Tongue (tissue), 2 donors: ENCODE results near the gene GALNT16. TPM values are rescaled to one million over a fixed set of nuclear protein-coding genes. Genes with fewer than 3 reads are reported as not detected.
A peak's percentile ranks its signal among the peaks of the same experiment; 100 is the strongest.
"Not testable (repeated sequence)": the region's sequence is repeated elsewhere in the genome, so short reads cannot be mapped to it uniquely, and the experiment has no call there.

Experiments used
- DNase-seq: peaks from one replicate; pipeline ENCODE4 v3.0.0-alpha.2; 2015
- total RNA-seq: library from RNA; depleted of rRNA; stranded (reverse); fragments of >200 nt; gene quantifications from one replicate; pipeline ENCODE4 v1.2.3, GENCODE V29; 2014

The GALNT16 gene
- total RNA-seq, 1 donor from 2014 or later: 17.3 TPM

GRCh38 chr14:69285661-69286255 lies 25.8 kb downstream of the GALNT16 start:
- no peak for DNase-seq

GRCh38 chr14:69287098-69288010 lies 27.4 kb downstream of the GALNT16 start:
- peak; percentile 37 for DNase-seq

GRCh38 chr14:69288011-69288771 lies 28.2 kb downstream of the GALNT16 start:
- peak; percentile 27 for DNase-seq

GRCh38 chr14:69288956-69289705 lies 29.2 kb downstream of the GALNT16 start:
- DNase-seq: no peak

DNA sequence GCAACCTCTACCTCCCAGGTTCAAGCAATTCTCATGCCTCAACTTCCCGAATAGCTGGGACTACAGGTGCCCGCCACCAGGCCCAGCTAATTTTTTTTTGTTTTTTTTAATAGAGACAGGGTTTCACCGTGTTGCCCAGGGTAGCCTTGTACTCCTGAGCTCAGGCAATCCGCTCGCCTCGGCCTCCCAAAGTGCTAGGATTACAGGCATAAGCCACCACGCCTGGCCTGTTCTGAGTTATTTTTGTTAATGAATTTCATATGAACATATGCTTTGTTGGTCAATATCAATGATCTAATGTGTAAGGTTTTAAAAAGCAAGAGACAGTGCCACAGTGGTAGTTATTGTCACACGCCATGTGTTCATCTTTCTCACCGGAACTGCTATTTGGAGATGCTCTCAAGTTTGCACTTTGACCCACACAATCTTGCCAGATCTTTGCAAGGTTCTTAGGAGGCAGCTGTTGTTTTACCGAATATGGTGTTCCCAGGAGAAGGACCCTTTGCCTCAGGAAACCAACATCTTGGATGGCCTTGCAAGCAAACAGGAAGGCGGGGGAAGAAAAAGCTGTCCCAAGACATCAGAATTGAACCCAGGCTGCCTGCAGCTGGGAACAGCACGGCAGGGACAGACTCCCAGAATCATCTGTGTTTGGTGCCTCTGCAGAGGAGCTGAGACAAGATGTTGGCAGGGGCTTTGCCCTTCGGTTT lies 30.0 kb downstream of the GALNT16 start:
- DNase-seq: peak; percentile 28

- not testable (repeated sequence) for DNase-seq
Observed at GRCh38 chr14:69290881-69291280, 30.9 kb downstream of the GALNT16 start.

DNA sequence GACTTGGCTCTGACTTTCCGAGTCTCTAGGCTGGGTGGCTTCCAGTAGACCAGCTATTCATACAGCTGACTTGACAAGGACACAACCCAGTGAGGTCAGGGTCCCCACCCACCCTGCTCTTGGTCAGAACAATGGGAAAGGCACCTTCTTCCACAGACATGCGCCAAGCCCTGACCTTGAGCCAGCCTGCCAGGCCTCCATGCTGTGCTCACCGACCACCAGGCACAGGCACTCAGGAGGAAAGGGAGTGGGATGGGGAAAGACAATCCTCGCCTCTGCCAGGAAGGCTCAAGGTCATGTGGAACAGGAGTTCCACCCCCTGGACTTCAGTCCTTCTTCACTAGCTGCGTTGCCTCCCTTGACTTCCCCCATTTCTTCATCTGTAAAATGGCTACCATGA lies 31.4 kb downstream of the GALNT16 start:
- no peak for DNase-seq

- no peak for DNase-seq
Observed at GRCh38 chr14:69291891-69292561, 32.1 kb downstream of the GALNT16 start.

GRCh38 chr14:69298131-69299071 lies 38.4 kb downstream of the GALNT16 start:
- DNase-seq: peak; percentile 12

DNA sequence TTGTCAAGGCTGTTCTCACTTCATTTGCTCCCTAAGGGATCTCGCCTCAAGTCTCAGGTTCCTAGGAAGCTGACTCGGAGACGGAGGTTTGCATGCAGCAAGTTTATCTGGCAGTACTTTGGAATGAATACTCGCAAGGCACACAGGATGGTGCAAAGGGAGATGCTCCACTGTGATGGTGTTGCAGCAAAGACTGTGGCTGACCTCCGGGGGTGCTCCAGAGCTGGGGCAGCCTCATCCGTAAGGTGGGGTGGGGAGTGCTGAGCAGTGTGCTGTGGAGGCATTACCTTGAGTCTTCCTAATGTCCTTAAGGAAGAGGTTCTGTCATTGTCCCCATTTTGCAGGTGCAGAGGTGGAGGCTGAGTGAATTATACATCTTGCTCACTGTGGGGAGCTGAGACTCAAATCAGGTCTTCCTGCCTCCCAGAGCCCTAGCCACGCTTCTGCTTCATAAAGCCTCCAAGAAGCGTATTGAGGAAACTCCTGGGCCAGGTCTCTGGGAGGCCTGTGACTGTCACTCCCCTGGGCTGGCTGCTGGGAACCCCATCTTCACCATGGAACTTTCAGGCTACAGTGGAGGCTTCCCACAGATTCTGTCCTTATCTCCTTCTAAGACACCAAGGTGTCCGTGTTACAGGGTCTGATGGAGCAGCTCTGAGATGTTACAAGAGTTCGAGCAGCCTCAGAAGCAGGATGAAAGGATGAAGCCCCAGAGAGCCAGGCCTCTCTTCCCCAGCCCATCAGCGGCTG lies 39.5 kb downstream of the GALNT16 start:
- DNase-seq: no peak

GRCh38 chr14:69300601-69301221 lies 40.8 kb downstream of the GALNT16 start:
- DNase-seq: no peak

- no peak for DNase-seq
Observed at GRCh38 chr14:69303086-69303485, 43.1 kb downstream of the GALNT16 start.

DNA sequence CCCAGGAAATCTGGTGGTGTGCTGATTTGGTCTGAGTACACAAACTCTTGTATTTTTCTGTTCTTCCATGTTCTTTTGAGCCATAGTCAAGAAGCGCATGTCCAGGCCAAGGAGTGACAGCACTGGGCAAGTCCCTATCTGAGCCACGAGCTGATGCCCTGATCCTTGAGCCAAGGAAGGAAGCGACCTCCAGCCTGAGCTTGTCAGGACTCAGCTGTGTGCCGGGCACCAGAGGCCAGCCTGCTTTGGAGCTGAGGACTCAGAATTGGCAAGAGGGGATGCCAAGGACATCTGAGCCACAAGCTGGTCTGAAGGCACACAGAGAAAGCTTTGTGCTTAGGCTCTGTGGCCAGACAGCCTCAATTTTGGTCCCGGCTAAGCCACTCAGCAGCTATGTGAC lies 52.6 kb downstream of the GALNT16 start:
- no peak for DNase-seq

DNA sequence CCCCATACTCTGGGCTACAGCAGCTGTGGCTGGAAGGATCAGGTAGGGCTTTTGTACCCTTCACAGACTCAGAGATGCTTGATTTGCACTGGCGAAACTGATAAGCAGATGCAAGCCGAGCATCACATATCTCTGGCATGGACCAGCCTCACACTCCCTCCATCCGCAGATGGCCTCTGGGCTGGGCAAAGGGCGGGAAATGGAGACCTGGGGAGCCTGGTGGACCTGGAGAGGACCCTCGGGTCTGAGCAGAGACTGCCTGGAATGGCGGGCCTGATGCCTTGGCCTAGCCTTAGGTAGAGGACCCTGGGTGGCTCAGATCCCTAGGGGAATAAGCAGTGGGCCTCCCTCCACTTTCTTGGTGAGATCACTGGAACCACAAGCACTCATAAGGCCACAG lies 53.2 kb downstream of the GALNT16 start:
- DNase-seq: no peak

DNA sequence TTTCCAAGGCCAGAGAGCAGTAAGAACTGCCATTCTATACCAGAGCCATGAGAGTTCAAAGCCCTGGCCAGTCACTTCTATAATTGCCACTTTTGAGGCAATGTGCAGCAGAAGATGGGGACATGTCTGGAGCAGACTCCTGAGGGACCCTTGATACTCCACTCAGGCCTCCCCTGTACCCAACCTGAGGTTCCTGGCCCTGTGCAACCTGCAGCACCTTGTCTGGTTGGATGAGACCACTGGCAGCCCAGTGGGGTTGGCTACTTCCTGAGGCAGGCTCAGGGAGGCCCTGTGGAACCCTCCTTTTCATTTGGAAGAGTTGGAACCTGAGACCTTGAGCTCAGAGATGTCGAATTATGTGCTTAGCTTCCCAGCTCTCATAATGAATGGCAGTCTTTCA lies 54.4 kb downstream of the GALNT16 start:
- DNase-seq: no peak

DNA sequence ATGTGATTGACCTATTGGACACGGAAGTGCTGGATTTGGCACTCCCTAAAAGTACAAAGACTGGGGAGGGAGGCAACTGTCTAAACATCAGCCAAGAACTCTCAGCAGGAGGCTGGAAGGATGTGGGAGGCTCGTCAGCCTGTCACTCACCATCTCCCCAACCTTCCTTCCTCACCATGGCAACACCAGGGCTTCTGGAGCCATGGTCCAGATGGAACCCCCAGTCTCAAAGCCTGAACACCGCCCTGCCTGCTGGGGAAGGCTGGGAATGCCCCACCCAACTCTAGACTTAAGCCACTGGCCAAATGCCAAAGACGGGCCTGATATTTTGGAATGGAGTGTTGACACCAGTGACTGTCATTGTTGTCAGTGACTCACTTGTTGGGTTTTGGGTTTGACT lies 55.3 kb downstream of the GALNT16 start:
- DNase-seq: no peak

DNA sequence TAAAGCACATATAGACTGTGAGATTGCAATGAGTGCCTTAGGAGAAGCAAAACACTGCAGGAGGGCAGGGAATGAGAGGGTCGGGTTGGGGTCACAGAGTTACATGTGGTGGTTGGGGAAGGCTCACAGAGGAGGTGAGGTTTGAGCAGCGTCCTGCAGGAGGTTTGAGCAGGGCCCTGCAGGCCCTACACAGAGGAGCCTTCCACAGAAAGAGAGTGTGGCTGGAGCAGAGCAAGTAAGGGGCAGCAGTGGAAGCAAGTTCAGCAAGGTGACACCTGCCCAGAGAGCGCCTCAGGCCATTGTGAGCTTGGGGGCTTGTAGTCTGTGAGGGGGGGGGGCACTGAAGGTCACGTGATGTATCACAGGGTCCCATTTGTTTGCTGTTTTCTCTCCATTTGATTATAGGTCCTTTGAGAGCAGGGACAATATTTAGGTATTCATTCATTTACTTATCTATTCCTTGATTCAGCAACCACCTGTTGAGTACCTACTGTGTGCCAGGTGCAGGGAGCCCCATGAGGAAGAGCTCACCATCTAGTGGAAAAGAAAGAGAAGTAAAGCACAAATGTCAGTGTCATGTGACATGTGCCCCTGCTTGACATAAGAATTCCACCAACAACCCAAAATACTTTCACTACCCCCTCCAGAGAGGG lies 56.6 kb downstream of the GALNT16 start:
- no peak for DNase-seq
